Neural cell (in vitro differentiated cells): ENCODE data around the gene PTPN3. TPM values are rescaled to one million over a fixed set of nuclear protein-coding genes. Genes with fewer than 3 reads are reported as not detected.

ENCODE experiments used
- H2AFZ ChIP-seq: fragments of 200-600, 300-800 bp; sonication (generic), shearing (Covaris generic); 2 replicates; pipeline ENCODE4 v1.6.0; 2014; ENCODE audit warnings: low read depth, mild to moderate bottlenecking, antibody characterized with exemption, low read length, moderate library complexity
- H3F3A ChIP-seq: fragments of 200-600 bp; shearing (Covaris generic); 2 replicates; pipeline ENCODE4 v1.6.1; 2016; ENCODE audit warnings: mild to moderate bottlenecking, moderate library complexity, mixed read lengths, antibody characterized with exemption, low read length; ENCODE audit not compliant: insufficient read depth, poor library complexity, severe bottlenecking
- H3K27ac ChIP-seq: fragments of 200-600, 300-800 bp; sonication (generic), shearing (Covaris generic); 2 replicates; pipeline ENCODE4 v1.5.1; 2014; ENCODE audit warnings: mild to moderate bottlenecking, low read length, moderate library complexity
- H3K27me3 ChIP-seq: fragments of 300-800, 200-600 bp; sonication (generic), shearing (Covaris generic); 2 replicates; pipeline ENCODE4 v1.6.0; 2014; ENCODE audit warnings: mild to moderate bottlenecking, low read depth, low read length, moderate library complexity; ENCODE audit not compliant: insufficient read depth
- H3K36me3 ChIP-seq: fragments of 300-800, 200-600 bp; sonication (generic), shearing (Covaris generic); 2 replicates; pipeline ENCODE4 v1.5.1; 2014; ENCODE audit warnings: mild to moderate bottlenecking, antibody characterized with exemption, low read length, moderate library complexity; ENCODE audit not compliant: insufficient read depth
- H3K4me2 ChIP-seq: fragments of 300-800, 200-600 bp; sonication (generic), shearing (Covaris generic); 2 replicates; pipeline ENCODE4 v1.6.0; 2014; ENCODE audit warnings: mild to moderate bottlenecking, low read length
- H3K4me3 ChIP-seq: fragments of 300-800, 200-600 bp; sonication (generic), shearing (Covaris generic); 2 replicates; pipeline ENCODE4 v1.5.1; 2014; ENCODE audit warnings: mild to moderate bottlenecking, low read length, moderate library complexity
- H3K79me2 ChIP-seq: fragments of 200-600 bp; shearing (Covaris generic); replicated peaks from 2 replicates; pipeline ENCODE4 v1.6.0; 2014; ENCODE audit warnings: mild to moderate bottlenecking, low read length, moderate library complexity; ENCODE audit not compliant: insufficient read depth
- H3K9ac ChIP-seq: fragments of 300-800, 200-600 bp; sonication (generic), shearing (Covaris generic); 2 replicates; pipeline ENCODE4 v1.6.1; 2016; ENCODE audit warnings: mild to moderate bottlenecking, low read length, mixed read lengths
- H3K9me2 ChIP-seq: fragments of 200-600 bp; shearing (Covaris generic); 2 replicates; pipeline ENCODE4 v1.6.1; 2016; ENCODE audit warnings: mild to moderate bottlenecking, low read length, mixed read lengths; ENCODE audit not compliant: insufficient read depth
- H3K9me3 ChIP-seq: fragments of 200-600, 300-800 bp; sonication (generic), shearing (Covaris generic); 2 replicates; pipeline ENCODE4 v1.6.1; 2016; ENCODE audit warnings: mild to moderate bottlenecking, mixed run types, low read length, moderate library complexity, mixed read lengths
- H4K20me1 ChIP-seq: fragments of 200-600 bp; shearing (Covaris generic); 2 replicates; pipeline ENCODE4 v1.6.1; 2016; ENCODE audit warnings: mild to moderate bottlenecking, mixed run types; ENCODE audit not compliant: insufficient read depth
- CTCF ChIP-seq: fragments of 450-650 bp; IDR thresholded peaks from 2 replicates; pipeline ENCODE4 v1.5.1; 2014; ENCODE audit warnings: antibody characterized with exemption, mild to moderate bottlenecking, moderate library complexity; ENCODE audit not compliant: poor library complexity, severe bottlenecking
- EP300 ChIP-seq: fragments of 450-650 bp; conservative IDR thresholded peaks from 2 replicates; pipeline ENCODE4 v1.6.1; 2014; ENCODE audit warnings: antibody characterized with exemption, mild to moderate bottlenecking, moderate library complexity; ENCODE audit not compliant: poor library complexity, severe bottlenecking
- EZH2 ChIP-seq: fragments of 200-600, 300-800 bp; shearing (Covaris generic), sonication (generic); IDR thresholded peaks from 2 replicates; pipeline ENCODE4 v1.6.1; 2014; ENCODE audit warnings: antibody characterized with exemption, low read length, borderline replicate concordance, mild to moderate bottlenecking; ENCODE audit not compliant: insufficient read depth, poor library complexity, severe bottlenecking
- MXI1 ChIP-seq: fragments of 450-650 bp; conservative IDR thresholded peaks from 2 replicates; pipeline ENCODE4 v1.6.1; 2014; ENCODE audit warnings: antibody characterized with exemption, mild to moderate bottlenecking; ENCODE audit not compliant: poor library complexity, severe bottlenecking
- POLR2AphosphoS5 ChIP-seq: IDR thresholded peaks from 2 replicates; pipeline ENCODE4 v1.6.1; 2012
- RAD21 ChIP-seq: fragments of 450-650 bp; conservative IDR thresholded peaks from 2 replicates; pipeline ENCODE4 v1.6.1; 2014; ENCODE audit warnings: antibody characterized with exemption, mild to moderate bottlenecking, moderate library complexity
- REST ChIP-seq: IDR thresholded peaks from 2 replicates; pipeline ENCODE4 v1.6.1; 2012; ENCODE audit warnings: borderline replicate concordance
- SMC3 ChIP-seq: fragments of 450-650 bp; conservative IDR thresholded peaks from 2 replicates; pipeline ENCODE4 v1.6.1; 2014; ENCODE audit warnings: antibody characterized with exemption, mild to moderate bottlenecking, moderate library complexity; ENCODE audit not compliant: poor library complexity
- TAF1 ChIP-seq: IDR thresholded peaks from 2 replicates; pipeline ENCODE4 v1.6.1; 2012; ENCODE audit warnings: low read depth
- polyA plus RNA-seq: library from polyadenylated mRNA; depleted of rRNA; stranded (reverse); fragments of >200 nt; gene quantifications from 2 replicates; pipeline ENCODE4 v1.2.3, GENCODE V29; 2014

Gene PTPN3
- polyA plus RNA-seq, 1 donor from 2014 or later = 3.8 TPM

GRCh38 chr9:109519366-109519765 is 21.3 kb upstream of the PTPN3 start:
- no peaks in the 10 kb centered on the region for H3K79me2 ChIP-seq
- H3K9ac ChIP-seq = no peak overlapping the region
- no peaks in the 10 kb centered on the region for H3K9me2 ChIP-seq
- H3K27ac ChIP-seq = no peak overlapping the region
- no peaks in the 10 kb centered on the region for H4K20me1 ChIP-seq
- no peak overlapping the region for H2AFZ ChIP-seq
- no peak overlapping the region for H3K4me2 ChIP-seq
- no peak overlapping the region for H3K4me3 ChIP-seq
- H3F3A ChIP-seq = no peaks in the 10 kb centered on the region
- H3K9me3 ChIP-seq = no peaks in the 10 kb centered on the region
- H3K27me3 ChIP-seq = no peaks in the 10 kb centered on the region
- no peaks in the 10 kb centered on the region for H3K36me3 ChIP-seq
- TF ChIP-seq MXI1 (no peak), REST (no peak), RAD21 (no peak), EP300 (no peak), CTCF (no peak), EZH2 (no peak), SMC3 (no peak), POLR2AphosphoS5 (no peak)

DNA sequence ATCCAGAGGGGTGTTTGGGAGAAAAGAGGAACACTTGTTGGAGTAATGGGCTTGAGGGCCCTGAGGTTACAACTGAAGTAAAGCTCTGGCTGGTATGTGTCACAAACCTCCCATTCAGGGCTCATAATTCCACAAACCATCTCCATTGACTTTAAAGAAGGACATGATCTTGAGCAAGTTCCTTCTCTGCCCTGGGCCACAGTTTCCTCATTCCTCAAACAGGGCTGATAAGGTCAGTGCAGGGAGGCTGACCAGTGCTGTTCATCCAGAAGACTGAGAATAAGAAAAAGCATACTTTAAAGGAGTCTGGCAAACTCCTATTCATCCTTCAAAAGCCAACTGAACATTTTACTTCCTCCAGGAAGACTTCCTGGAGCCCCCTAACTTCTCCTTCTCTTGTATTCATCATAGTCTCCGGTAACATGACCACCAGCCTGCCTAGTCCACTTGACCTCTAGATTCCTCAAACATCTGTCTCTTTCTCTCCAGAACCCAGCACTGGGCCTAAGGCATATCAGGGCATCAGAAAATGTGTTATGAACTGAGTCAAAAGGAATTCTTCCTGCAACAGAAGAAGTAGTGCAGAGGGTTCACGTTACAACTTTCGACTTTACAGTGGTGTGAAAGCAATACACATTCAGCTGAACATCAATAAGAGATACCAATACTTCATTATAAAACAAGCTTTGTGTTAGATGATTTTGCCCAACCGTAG is 20.7 kb upstream of the PTPN3 start:
- Histone ChIP-seq H4K20me1 (no peaks in the 10 kb centered on the region), H3K4me2 (no peak overlapping the region), H3K27ac (no peak overlapping the region), H3K36me3 (no peaks in the 10 kb centered on the region), H3F3A (no peaks in the 10 kb centered on the region), H3K9ac (no peak overlapping the region), H3K9me3 (no peaks in the 10 kb centered on the region), H3K4me3 (no peak overlapping the region), H3K9me2 (no peaks in the 10 kb centered on the region), H2AFZ (no peak overlapping the region), H3K27me3 (no peaks in the 10 kb centered on the region), H3K79me2 (no peaks in the 10 kb centered on the region)
- TF ChIP-seq EP300 (no peak), EZH2 (no peak), CTCF (no peak), POLR2AphosphoS5 (no peak), RAD21 (no peak), SMC3 (no peak), REST (no peak), TAF1 (no peak), MXI1 (no peak)
